Hematopoietic multipotent progenitor cell treated with erythropoietin and hydrocortisone succinate and interleukin-3 and kit ligand, for 15 days (in vitro differentiated cells): Measurements from ENCODE around the gene BOLL.
"Not testable (repeated sequence)": the region's sequence is repeated elsewhere in the genome, so short reads cannot be mapped to it uniquely, and the experiment has no call there.

Source experiments
- DNase-seq: peaks from one replicate; pipeline ENCODE4 v3.0.0-alpha.2; 2015; ENCODE audit warnings: low spot score

The BOLL gene

DNA sequence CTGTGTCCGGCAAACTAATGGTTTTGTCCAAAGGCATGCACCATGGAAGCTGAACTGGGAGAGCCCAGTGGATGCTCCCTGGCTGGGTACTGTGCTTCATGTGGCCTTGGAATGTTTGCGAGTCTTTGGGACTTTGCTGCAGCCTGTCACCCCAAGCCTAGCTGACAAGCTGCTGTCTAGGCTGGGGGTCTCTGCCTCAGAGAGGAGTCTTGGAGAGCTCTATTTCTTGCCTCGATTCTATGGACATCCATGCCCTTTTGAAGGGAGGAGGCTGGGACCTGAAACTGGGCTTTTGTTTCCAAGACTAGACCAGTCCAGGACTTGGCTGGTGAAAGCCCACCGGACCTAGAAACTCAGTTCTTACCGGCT, 78.3 kb downstream of the BOLL start:
- no peak for DNase-seq

DNA sequence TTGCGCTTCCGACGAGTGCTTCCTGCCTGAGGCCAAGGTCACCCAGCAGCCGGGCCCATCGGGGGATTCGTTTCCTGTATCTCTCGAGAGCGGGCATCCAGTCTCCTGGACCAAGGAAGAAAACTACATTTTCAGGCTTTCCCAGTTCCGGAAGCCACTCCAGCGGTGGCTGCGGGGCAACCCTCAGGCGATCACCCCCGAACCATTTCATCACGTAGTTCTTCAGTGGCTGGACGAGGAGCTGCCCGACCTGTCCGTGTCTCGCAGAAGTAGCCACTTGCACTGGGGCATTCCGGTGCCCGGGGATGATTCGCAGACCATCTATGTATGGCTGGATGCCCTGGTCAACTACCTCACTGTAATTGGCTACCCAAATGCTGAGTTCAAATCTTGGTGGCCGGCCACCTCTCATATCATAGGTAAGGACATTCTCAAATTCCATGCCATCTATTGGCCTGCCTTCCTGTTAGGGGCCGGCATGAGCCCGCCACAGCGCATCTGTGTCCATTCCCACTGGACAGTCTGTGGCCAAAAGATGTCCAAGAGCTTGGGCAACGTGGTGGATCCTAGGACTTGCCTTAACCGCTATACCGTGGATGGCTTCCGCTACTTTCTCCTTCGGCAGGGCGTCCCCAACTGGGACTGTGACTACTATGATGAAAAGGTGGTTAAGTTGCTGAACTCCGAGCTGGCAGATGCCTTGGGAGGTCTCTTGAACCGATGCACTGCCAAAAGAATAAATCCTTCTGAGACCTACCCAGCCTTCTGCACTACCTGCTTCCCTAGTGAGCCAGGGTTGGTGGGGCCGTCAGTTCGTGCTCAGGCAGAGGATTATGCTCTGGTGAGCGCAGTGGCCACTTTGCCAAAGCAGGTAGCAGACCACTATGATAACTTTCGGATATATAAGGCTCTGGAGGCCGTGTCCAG, 78.9 kb downstream of the BOLL start:
- no peak for DNase-seq

DNA sequence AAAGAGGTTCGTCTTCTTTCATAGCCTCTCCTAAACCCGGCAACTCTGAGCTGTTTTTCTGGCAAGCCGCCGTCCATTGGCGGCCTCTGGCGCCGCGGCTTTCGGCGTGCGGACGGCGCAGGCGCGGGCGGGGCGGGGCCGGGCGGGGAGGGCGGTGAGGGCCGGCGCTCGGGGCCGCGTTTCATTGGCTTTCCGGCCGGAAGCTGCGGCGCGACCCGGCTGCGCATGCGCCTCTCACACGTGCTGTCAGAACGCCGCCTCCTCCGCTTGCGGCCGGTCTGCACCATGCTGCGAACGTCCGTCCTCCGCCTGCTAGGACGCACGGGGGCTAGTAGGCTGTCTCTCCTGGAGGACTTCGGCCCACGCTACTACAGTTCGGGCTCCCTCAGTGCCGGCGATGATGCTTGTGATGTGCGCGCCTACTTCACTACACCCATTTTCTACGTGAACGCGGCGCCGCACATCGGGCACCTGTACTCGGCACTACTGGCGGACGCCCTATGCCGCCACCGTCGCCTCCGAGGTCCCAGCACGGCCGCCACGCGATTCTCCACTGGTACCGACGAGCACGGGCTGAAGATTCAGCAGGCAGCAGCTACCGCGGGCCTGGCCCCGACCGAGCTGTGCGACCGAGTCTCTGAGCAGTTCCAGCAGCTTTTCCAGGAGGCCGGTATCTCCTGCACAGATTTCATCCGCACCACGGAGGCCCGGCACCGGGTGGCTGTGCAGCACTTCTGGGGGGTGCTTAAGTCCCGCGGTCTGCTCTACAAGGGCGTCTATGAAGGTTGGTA, 79.8 kb downstream of the BOLL start, which contains the start of gene MARS2:
MARS2 (plus strand) TSS at position 249 of the 791 bp plus-strand sequence; CDS start at position 286, 37 bp downstream.
- peak; percentile 95 for DNase-seq

DNA sequence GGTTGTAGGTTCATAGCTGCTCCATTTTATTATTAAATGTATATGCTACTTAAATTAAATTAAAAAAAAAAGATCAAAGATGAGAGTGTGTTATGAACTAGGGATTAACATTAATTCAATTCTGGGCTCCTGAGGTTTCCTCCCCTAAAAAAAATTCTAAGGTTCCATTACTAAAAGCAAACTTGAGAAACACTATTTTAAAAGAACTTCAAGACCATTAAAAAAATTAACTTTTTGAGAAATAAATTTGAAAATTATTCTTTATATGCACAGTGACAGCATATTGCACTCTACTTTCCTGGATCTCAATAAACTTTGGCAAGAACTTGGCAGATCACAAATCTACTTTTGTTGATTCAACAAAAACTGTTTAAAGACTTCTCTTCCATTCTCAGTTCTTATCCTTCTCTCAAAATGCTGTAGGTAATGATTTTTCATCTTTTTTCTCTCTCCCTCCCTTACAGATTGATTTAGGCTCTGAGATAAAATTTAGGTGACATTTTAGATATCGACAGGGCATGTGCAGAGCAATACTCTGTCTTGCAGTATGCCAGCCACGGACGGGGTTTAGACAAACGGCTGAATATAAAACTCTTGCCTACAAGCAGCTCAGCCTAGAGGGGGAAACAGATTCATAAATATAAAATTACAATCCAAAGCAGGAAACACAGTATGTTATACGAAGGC, 80.5 kb downstream of the BOLL start:
- DNase-seq = no peak

DNA sequence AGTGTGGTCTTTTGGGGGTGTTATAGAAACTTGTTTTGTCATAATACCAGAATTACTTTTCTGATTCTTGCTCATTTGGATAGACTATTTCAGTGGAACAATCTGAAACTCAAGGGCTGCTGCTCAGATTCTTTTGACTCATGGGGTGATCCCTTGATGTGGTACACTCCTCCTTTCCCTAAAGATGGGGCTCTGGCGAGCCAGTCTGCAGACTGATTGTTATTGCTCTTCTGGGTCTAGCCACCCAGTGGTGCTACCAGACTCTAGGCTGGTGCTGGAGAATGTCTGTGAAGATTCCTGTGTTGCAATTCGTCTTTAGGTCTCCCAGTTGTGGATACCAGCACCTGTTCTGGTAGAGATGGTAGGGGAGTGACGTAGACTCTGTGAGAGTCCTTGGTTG, 84.2 kb downstream of the BOLL start:
- DNase-seq = no peak

DNA sequence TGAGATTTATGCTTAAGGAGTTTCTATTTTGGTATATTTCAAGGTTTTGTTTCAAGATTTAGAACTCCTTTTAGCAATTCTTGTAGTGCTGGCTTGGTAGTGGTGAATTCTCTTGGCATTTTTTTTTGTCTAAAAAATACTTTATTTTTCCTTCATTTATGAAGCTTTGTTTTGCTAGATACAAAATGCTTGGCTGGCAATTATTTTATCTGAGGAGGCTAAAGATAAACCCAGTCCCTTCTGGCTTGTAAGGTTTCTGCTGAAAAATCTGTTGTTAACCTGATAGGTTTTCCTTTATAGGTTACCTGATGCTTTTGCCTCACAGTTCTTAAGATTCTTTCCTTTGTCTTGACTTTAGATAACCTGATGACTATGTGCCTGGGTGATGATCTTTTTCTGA, 85.4 kb downstream of the BOLL start:
- DNase-seq = not testable (repeated sequence)

DNA sequence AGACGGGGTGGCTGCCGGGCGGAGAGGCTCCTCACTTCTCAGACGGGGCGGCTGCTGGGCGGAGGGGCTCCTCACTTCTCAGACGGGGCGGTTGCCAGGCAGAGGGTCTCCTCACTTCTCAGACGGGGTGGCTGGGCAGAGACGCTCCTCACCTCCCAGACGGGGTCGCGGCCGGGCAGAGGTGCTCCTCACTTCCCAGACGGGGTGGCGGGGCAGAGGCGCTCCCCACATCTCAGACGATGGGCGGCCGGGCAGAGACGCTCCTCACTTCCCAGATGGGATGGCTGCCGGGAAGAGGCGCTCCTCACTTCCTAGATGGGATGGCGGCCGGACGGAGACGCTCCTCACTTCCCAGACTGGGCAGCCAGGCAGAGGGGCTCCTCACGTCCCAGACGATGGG, 88.5 kb downstream of the BOLL start:
- DNase-seq = not testable (repeated sequence)

DNA sequence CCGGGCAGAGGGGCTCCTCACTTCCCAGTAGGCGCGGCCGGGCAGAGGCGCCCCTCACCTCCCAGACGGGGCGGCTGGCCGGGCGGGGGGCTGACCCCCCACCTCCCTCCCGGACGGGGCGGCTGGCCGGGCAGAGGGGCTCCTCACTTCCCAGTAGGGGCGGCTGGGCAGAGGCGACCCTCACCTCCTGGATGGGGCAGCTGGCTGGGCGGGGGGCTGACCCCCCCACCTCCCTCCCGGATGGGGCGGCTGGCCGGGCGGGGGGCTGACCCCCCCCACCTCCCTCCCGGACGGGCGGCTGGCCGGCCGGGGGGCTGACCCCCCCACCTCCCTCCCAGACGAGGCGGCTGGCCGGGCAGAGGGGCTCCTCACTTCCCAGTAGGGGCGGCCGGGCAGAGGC, 89.1 kb downstream of the BOLL start:
- not testable (repeated sequence) for DNase-seq

DNA sequence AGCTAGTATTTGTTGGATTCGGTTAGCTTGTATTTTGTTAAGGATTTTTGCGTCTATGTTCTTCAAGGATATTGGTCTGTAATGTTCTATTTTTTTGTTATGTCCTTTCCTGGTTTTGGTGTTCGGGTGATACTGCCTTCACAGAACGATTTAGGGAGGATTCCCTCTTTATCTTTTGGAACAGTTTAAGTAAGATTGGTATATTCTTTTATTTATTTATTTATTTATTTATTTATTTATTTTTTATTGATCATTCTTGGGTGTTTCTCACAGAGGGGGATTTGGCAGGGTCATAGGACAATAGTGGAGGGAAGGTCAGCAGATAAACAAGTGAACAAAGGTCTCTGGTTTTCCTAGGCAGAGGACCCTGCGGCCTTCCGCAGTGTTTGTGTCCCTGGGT, 89.9 kb downstream of the BOLL start:
- not testable (repeated sequence) for DNase-seq

DNA sequence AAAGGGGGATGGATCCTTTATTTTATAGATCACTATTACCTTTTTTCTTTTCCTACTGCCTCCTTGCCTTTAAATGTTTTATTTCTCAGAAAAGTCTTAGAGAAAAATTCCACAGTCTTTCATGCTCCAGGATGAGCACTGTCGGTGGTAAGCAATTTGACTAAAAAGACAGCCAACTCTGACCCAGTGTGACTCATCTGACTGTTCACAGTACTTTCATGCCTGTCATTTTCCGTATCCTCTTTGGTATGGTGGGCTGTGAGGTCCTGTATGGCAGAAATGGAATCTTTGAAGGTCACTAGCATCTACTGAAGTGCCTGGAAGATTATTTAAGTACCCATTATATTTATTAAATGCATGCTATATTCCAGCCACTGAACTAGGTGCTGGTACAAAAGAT, 107.6 kb downstream of the BOLL start:
- DNase-seq = no peak

DNA sequence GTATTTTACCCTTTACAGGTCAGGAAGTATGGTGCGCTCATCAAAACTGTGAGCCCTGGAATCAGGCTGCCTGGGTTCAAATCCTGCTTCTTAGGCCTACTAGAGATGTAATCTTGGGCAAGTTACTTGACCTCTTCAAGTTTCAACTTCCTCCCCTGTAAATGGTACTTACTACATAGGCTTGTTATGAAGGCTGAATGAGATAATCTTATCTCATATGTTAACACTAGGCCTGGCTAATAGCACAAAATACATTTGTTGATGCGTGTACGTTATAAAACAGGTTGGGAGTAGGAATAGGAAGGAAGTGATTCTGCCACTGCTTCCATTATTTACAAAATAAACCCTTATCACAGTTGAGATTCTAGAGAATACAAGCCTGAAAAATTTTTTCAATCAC, 108.1 kb downstream of the BOLL start:
- no peak for DNase-seq
